ENCODE measurements around the gene PHTF1.

The PHTF1 gene

GRCh38 chr1:113657126-113657525 is 102.2 kb downstream of the PHTF1 start:
- no peak for DNase-seq (ENCODE audit: low read depth)
- TF ChIP-seq CTCF (IDR thresholded peaks at IDR 0.05; ENCODE audit: control insufficient read depth, insufficient read depth, low read depth, low read length, missing control alignments) = no peak
- no peak overlapping the region for H3K4me3 ChIP-seq (ENCODE audit: control insufficient read depth, low read depth, low read length)

- TF ChIP-seq CTCF (IDR thresholded peaks at IDR 0.05; ENCODE audit: control insufficient read depth, insufficient read depth, low read depth, low read length, missing control alignments) = no peak
- H3K4me3 ChIP-seq (ENCODE audit: control insufficient read depth, low read depth, low read length) = no peak overlapping the region
- DNase-seq (ENCODE audit: low read depth) = no peak
These were observed 104.4 kb downstream of the PHTF1 start for GRCh38 chr1:113654883-113655282.

GRCh38 chr1:113653741-113654140 is 105.5 kb downstream of the PHTF1 start:
- no peak overlapping the region for H3K4me3 ChIP-seq (ENCODE audit: control insufficient read depth, low read depth, low read length)
- no peak for TF ChIP-seq CTCF (IDR thresholded peaks at IDR 0.05; ENCODE audit: control insufficient read depth, insufficient read depth, low read depth, low read length, missing control alignments)
- DNase-seq (ENCODE audit: low read depth) = no peak

GRCh38 chr1:113652771-113653170 is 106.5 kb downstream of the PHTF1 start:
- no peak overlapping the region for H3K4me3 ChIP-seq (ENCODE audit: control insufficient read depth, low read depth, low read length)
- DNase-seq (ENCODE audit: low read depth) = no peak
- TF ChIP-seq CTCF (IDR thresholded peaks at IDR 0.05; ENCODE audit: control insufficient read depth, insufficient read depth, low read depth, low read length, missing control alignments) = no peak

GRCh38 chr1:113648478-113648877 is 110.8 kb downstream of the PHTF1 start:
- TF ChIP-seq CTCF (IDR thresholded peaks at IDR 0.05; ENCODE audit: control insufficient read depth, insufficient read depth, low read depth, low read length, missing control alignments) = no peak
- DNase-seq (ENCODE audit: low read depth) = no peak
- no peak overlapping the region for H3K4me3 ChIP-seq (ENCODE audit: control insufficient read depth, low read depth, low read length)

- no peak for TF ChIP-seq CTCF (IDR thresholded peaks at IDR 0.05; ENCODE audit: control insufficient read depth, insufficient read depth, low read depth, low read length, missing control alignments)
- no peak for DNase-seq (ENCODE audit: low read depth)
- no peak overlapping the region for H3K4me3 ChIP-seq (ENCODE audit: control insufficient read depth, low read depth, low read length)
These were observed 112.1 kb downstream of the PHTF1 start for GRCh38 chr1:113647164-113647563.
